T-cell (primary cell): Measurements from ENCODE around the gene SMCO4. TPM values are rescaled to one million over a fixed set of nuclear protein-coding genes. Genes with fewer than 3 reads are reported as not detected.

Source experiments
- ATAC-seq, 4 experiments: fragments of 200-7000 bp in 3 of 4; fragments of 150-1000 bp in 1 of 4; cut with Tn5 transposase; replicated peaks in 1 of 4; 1 replicate in 3 of 4; 2 replicates in 1 of 4; pipeline ENCODE4 v1.10.0; 2021; ENCODE audit warnings: moderate library complexity in 3 of 4, mild to moderate bottlenecking in 2 of 4, moderate number of reproducible peaks in 1 of 4
- CTCF ChIA-PET, 2 donors: fragments of 300-600 bp; sonication (Branson Sonifier 250); formaldehyde crosslinking; loops; one replicate each; lab custom pipeline; 2022; ENCODE audit warnings: antibody characterized with exemption in 2 of 2; lab: Charles Lee
- POLR2A ChIA-PET, 2 donors: fragments of 300-600 bp; sonication (Branson Sonifier 250); formaldehyde crosslinking; loops; one replicate each; lab custom pipeline; 2022; ENCODE audit warnings: antibody characterized with exemption in 2 of 2; lab: Charles Lee
- DNase-seq, 35 experiments: peaks; one replicate each; pipeline versions ENCODE4 v3.0.0 to v3.0.0-alpha.2; 2013 to 2023
- H3K27ac ChIP-seq: one replicate; pipeline ENCODE4 v1.5.1; 2013; ENCODE audit warnings: low read length
- H3K27me3 ChIP-seq, 2 experiments: replicated peaks in 1 of 2; 1 replicate in 1 of 2; 2 replicates in 1 of 2; pipeline versions ENCODE4 v1.6.1 to v1.7.0; 2013; ENCODE audit warnings: low read length in 1 of 2, mixed read lengths in 1 of 2; ENCODE audit not compliant: control insufficient read depth in 2 of 2, insufficient read depth in 2 of 2; ENCODE audit errors: extremely low read depth in 1 of 2
- H3K36me3 ChIP-seq, 2 donors: 1 replicate in 1 of 2; 2 replicates in 1 of 2; pipeline versions ENCODE4 v1.6.1 to v1.7.0; 2013; ENCODE audit warnings: low read length in 1 of 2; ENCODE audit not compliant: control insufficient read depth in 2 of 2, insufficient read depth in 1 of 2; ENCODE audit errors: extremely low read depth in 1 of 2
- H3K4me1 ChIP-seq, 2 experiments: 1 replicate in 1 of 2; 2 replicates in 1 of 2; pipeline versions ENCODE4 v1.6.1 to v1.7.0; 2013; ENCODE audit warnings: low read length in 2 of 2, mixed read lengths in 1 of 2; ENCODE audit not compliant: insufficient read depth in 2 of 2, control insufficient read depth in 1 of 2; ENCODE audit errors: extremely low read depth in 1 of 2
- H3K4me3 ChIP-seq, 2 donors: 1 replicate in 1 of 2; 2 replicates in 1 of 2; pipeline versions ENCODE4 v1.5.1 to v1.7.0; 2013; ENCODE audit warnings: mild to moderate bottlenecking in 2 of 2, low read length in 1 of 2, moderate library complexity in 1 of 2; ENCODE audit not compliant: control insufficient read depth in 1 of 2; ENCODE audit errors: extremely low read depth in 1 of 2
- H3K9me3 ChIP-seq: 2 replicates; pipeline ENCODE4 v1.7.0; 2013
- H3K27ac Mint-ChIP-seq, 2 donors: one replicate each; pipeline ENCODE4 v1.8.0; 2020 to 2021; ENCODE audit warnings: mild to moderate bottlenecking in 2 of 2, mixed read lengths in 2 of 2
- H3K27me3 Mint-ChIP-seq, 2 donors: one replicate each; pipeline ENCODE4 v1.8.0; 2021 to 2022; ENCODE audit warnings: mixed read lengths in 2 of 2
- H3K36me3 Mint-ChIP-seq: one replicate; pipeline ENCODE4 v1.8.0; 2021; ENCODE audit warnings: mixed read lengths
- H3K4me1 Mint-ChIP-seq, 3 donors: one replicate each; pipeline ENCODE4 v1.8.0; 2020 to 2022; ENCODE audit warnings: mixed read lengths in 3 of 3, mild to moderate bottlenecking in 1 of 3
- H3K4me3 Mint-ChIP-seq, 3 donors: one replicate each; pipeline ENCODE4 v1.8.0; 2020 to 2022; ENCODE audit warnings: mild to moderate bottlenecking in 3 of 3, mixed read lengths in 3 of 3, moderate library complexity in 3 of 3
- H3K9me3 Mint-ChIP-seq, 3 donors: one replicate each; pipeline ENCODE4 v1.8.0; 2020 to 2022; ENCODE audit warnings: mixed read lengths in 3 of 3
- WGBS: methylation state at CpG from one replicate; pipeline ENCODE4 v1.1.5; 2013; ENCODE audit warnings: missing lambda C conversion rate; ENCODE audit not compliant: insufficient coverage; 5-methylcytosine and 5-hydroxymethylcytosine counted together
- total RNA-seq, 35 experiments: library from RNA in 6 of 35; stranded (reverse) in 6 of 35; fragments of 120-200 nt in 1 of 35; gene quantifications; one replicate each; pipeline versions ENCODE4 v1.2.1 to v1.2.4 and lab custom pipeline; 2013 to 2026

The SMCO4 gene
- total RNA-seq, 5 donors from 2014 or later (not counting 1 experiment from before 2014, with no cell fraction given): 2.2 to 6.5 (median 4.7) TPM; not detected in 1

GRCh38 chr11:93498641-93499040, 44.5 kb downstream of the SMCO4 start:
- no peaks in the 10 kb centered on the region for H3K4me1 Mint-ChIP-seq
- H3K9me3 Mint-ChIP-seq: no peaks in the 10 kb centered on the region
- no peaks in the 10 kb centered on the region for H3K9me3 ChIP-seq
- ChIA-PET CTCF (no interaction called here), POLR2A (no interaction called here)
- H3K4me3 ChIP-seq: no peak overlapping the region
- no peaks in the 10 kb centered on the region for H3K4me1 ChIP-seq
- H3K4me3 Mint-ChIP-seq: no peak overlapping the region
- H3K27ac Mint-ChIP-seq: no peak overlapping the region
- peaks cover 0 to 2% of the 10 kb centered on the region in 2 donors for H3K36me3 ChIP-seq
- DNase-seq: no peak
- no peak overlapping the region for H3K27ac ChIP-seq
- H3K27me3 Mint-ChIP-seq: no peaks in the 10 kb centered on the region
- no peaks in the 10 kb centered on the region for H3K36me3 Mint-ChIP-seq
- 85% methylated on average over 9 of the region's 9 CpGs for WGBS
- ATAC-seq: no peak
- no peaks in the 10 kb centered on the region for H3K27me3 ChIP-seq

GRCh38 chr11:93498161-93498560, 45.0 kb downstream of the SMCO4 start:
- no peak overlapping the region for H3K27ac Mint-ChIP-seq
- Histone ChIP-seq H3K4me3 (no peak overlapping the region), H3K4me1 (no peaks in the 10 kb centered on the region), H3K27me3 (no peaks in the 10 kb centered on the region), H3K27ac (no peak overlapping the region), H3K9me3 (no peaks in the 10 kb centered on the region), H3K36me3 (peaks cover 0 to 2% of the 10 kb centered on the region in 2 donors)
- ATAC-seq (no peak), DNase-seq (no peak)
- H3K9me3 Mint-ChIP-seq: no peaks in the 10 kb centered on the region
- no peak overlapping the region for H3K4me3 Mint-ChIP-seq
- CTCF ChIA-PET: no interaction called here
- no peaks in the 10 kb centered on the region for H3K36me3 Mint-ChIP-seq
- WGBS: 60% methylated on average over 1 of the region's 4 CpGs
- no peaks in the 10 kb centered on the region for H3K4me1 Mint-ChIP-seq
- POLR2A ChIA-PET: no interaction called here
- H3K27me3 Mint-ChIP-seq: no peaks in the 10 kb centered on the region

GRCh38 chr11:93497596-93497995, 45.6 kb downstream of the SMCO4 start:
- ATAC-seq: no peak

GRCh38 chr11:93494357-93494756, 48.8 kb downstream of the SMCO4 start:
- CTCF ChIA-PET: no interaction called here
- Mint-ChIP-seq H3K36me3 (no peaks in the 10 kb centered on the region), H3K27ac (no peak overlapping the region), H3K27me3 (no peaks in the 10 kb centered on the region), H3K9me3 (no peaks in the 10 kb centered on the region), H3K4me3 (no peak overlapping the region), H3K4me1 (no peaks in the 10 kb centered on the region)
- no peak overlapping the region for H3K27ac ChIP-seq
- H3K4me1 ChIP-seq: no peaks in the 10 kb centered on the region
- DNase-seq: no peak
- H3K36me3 ChIP-seq: peaks cover 0 to 2% of the 10 kb centered on the region in 2 donors
- H3K4me3 ChIP-seq: no peak overlapping the region
- WGBS: 90% methylated on average over 4 of the region's 4 CpGs
- H3K9me3 ChIP-seq: no peaks in the 10 kb centered on the region
- ATAC-seq: no peak
- POLR2A ChIA-PET: no interaction called here
- no peaks in the 10 kb centered on the region for H3K27me3 ChIP-seq

More at GRCh38 chr11:93497596-93497995, 45.6 kb downstream of the SMCO4 start:
- Histone ChIP-seq H3K36me3 (peaks cover 0 to 2% of the 10 kb centered on the region in 2 donors), H3K27me3 (no peaks in the 10 kb centered on the region), H3K9me3 (no peaks in the 10 kb centered on the region), H3K4me1 (no peaks in the 10 kb centered on the region), H3K4me3 (no peak overlapping the region), H3K27ac (no peak overlapping the region)
- no peaks in the 10 kb centered on the region for H3K36me3 Mint-ChIP-seq
- H3K4me1 Mint-ChIP-seq: no peaks in the 10 kb centered on the region
- 100% methylated on average over 2 of the region's 2 CpGs for WGBS
- no peak for DNase-seq
- no peaks in the 10 kb centered on the region for H3K27me3 Mint-ChIP-seq
- H3K4me3 Mint-ChIP-seq: no peak overlapping the region
- CTCF ChIA-PET: no interaction called here
- no peak overlapping the region for H3K27ac Mint-ChIP-seq
- no peaks in the 10 kb centered on the region for H3K9me3 Mint-ChIP-seq
- POLR2A ChIA-PET: no interaction called here

- no peak overlapping the region for H3K27ac Mint-ChIP-seq
- H3K4me3 Mint-ChIP-seq: no peak overlapping the region
- ChIA-PET POLR2A (no interaction called here), CTCF (no interaction called here)
- H3K9me3 ChIP-seq: no peaks in the 10 kb centered on the region
- no peak overlapping the region for H3K4me3 ChIP-seq
- no peak overlapping the region for H3K27ac ChIP-seq
- H3K4me1 Mint-ChIP-seq: no peaks in the 10 kb centered on the region
- no peaks in the 10 kb centered on the region for H3K27me3 ChIP-seq
- H3K4me1 ChIP-seq: no peaks in the 10 kb centered on the region
- ATAC-seq: no peak
- no peak for DNase-seq
- WGBS: 88% methylated on average over 7 of the region's 8 CpGs
- no peaks in the 10 kb centered on the region for H3K27me3 Mint-ChIP-seq
- H3K9me3 Mint-ChIP-seq: no peaks in the 10 kb centered on the region
- H3K36me3 Mint-ChIP-seq: no peaks in the 10 kb centered on the region
- peaks cover 0 to 2% of the 10 kb centered on the region in 2 donors for H3K36me3 ChIP-seq
These were observed 49.8 kb downstream of the SMCO4 start for GRCh38 chr11:93493252-93493897.

GRCh38 chr11:93492464-93493251, 50.5 kb downstream of the SMCO4 start:
- WGBS: 91% methylated on average over 7 of the region's 8 CpGs
- no peaks in the 10 kb centered on the region for H3K27me3 Mint-ChIP-seq
- H3K36me3 Mint-ChIP-seq: no peaks in the 10 kb centered on the region
- no peak for ATAC-seq
- Histone ChIP-seq H3K27me3 (no peaks in the 10 kb centered on the region), H3K36me3 (peaks cover 0 to 2% of the 10 kb centered on the region in 2 donors), H3K4me3 (no peak overlapping the region), H3K4me1 (no peaks in the 10 kb centered on the region), H3K9me3 (no peaks in the 10 kb centered on the region), H3K27ac (no peak overlapping the region)
- H3K4me3 Mint-ChIP-seq: no peak overlapping the region
- DNase-seq: no peak
- ChIA-PET CTCF (no interaction called here), POLR2A (no interaction called here)
- H3K9me3 Mint-ChIP-seq: no peaks in the 10 kb centered on the region
- no peak overlapping the region for H3K27ac Mint-ChIP-seq
- H3K4me1 Mint-ChIP-seq: no peaks in the 10 kb centered on the region
